ENCODE results near the gene LHX8. TPM values are rescaled to one million over a fixed set of nuclear protein-coding genes. Genes with fewer than 3 reads are reported as not detected.

Gene LHX8
- total and polyA plus RNA-seq, 2 donors (not counting 3 experiments of a cell fraction or from before 2014, with no cell fraction given), result not detected

- Histone ChIP-seq H3K9ac (replicated peaks; ENCODE audit: extremely low read depth, insufficient read depth, low read length) (no peak overlapping the region), H2AFZ (ENCODE audit: low read depth, low read length) (no peak overlapping the region), H3K9me1 (replicated peaks; ENCODE audit: control insufficient read depth, extremely low read depth, insufficient read depth, low read length) (peaks cover 2% of the 10 kb centered on the region), H3K79me2 (ENCODE audit: control insufficient read depth, insufficient read depth, low read length) (no peaks in the 10 kb centered on the region), H3K4me3 (replicated peaks in 1 of 3; ENCODE audit: insufficient read depth in 1 of 3, low read depth in 1 of 3, low read length in 3 of 3) (no peak overlapping the region), H3K4me2 (ENCODE audit: insufficient read depth, low read length) (no peak overlapping the region), H3K9me3 (replicated peaks; ENCODE audit: control insufficient read depth, insufficient read depth, low read length) (no peaks in the 10 kb centered on the region), H3K27me3 (ENCODE audit: control insufficient read depth in 2 of 2, insufficient read depth in 2 of 2, low read length in 2 of 2) (peaks cover 2 to 5% of the 10 kb centered on the region in 2 experiments), H3K27ac (ENCODE audit: insufficient read depth, low read depth, low read length) (no peak overlapping the region), H3K36me3 (ENCODE audit: control insufficient read depth in 2 of 2, extremely low read depth in 1 of 2, insufficient read depth in 2 of 2, low read length in 2 of 2) (no peaks in the 10 kb centered on the region), H4K20me1 (replicated peaks; ENCODE audit: control insufficient read depth, extremely low read depth, insufficient read depth, low read length) (no peaks in the 10 kb centered on the region), H3K4me1 (ENCODE audit: control insufficient read depth, extremely low read depth, insufficient read depth, low read length) (no peaks in the 10 kb centered on the region)
- intact Hi-C loops (cut with micrococcal nuclease) (no loop called here), dilution Hi-C loops (cut with MboI; ENCODE audit: extremely low pct_ligation_motif_present, low sequenced_read_pairs) (no loop called here)
- FAIRE-seq (no peak), DNase-seq (ENCODE audit: low read depth, low spot score) (no peak)
- ChIA-PET POLR2A (no interaction called here), CTCF (no interaction called here)
- TF ChIP-seq JUN (IDR thresholded peaks at IDR 0.05; ENCODE audit: borderline replicate concordance, insufficient read depth, insufficient read length, low read depth) (no peak), MAX (IDR thresholded peaks at IDR 0.05; ENCODE audit: insufficient read depth, insufficient read length) (no peak), POLR2A (IDR thresholded peaks at IDR 0.05; ENCODE audit: low read depth, low read length) (no peak), MYC (IDR thresholded peaks at IDR 0.05; ENCODE audit: low read depth, low read length) (no peak), GATA2 (IDR thresholded peaks at IDR 0.05; ENCODE audit: insufficient read depth, insufficient read length, low read depth, low read length) (no peak), FOS (IDR thresholded peaks at IDR 0.05; ENCODE audit: borderline replicate concordance, insufficient read depth, low read length) (no peak), CTCF (IDR thresholded peaks at IDR 0.05; ENCODE audit: extremely low read depth in 1 of 2, insufficient read depth in 1 of 2, low read depth in 1 of 2, low read length in 2 of 2) (no peak), EZH2 (IDR thresholded peaks at IDR 0.05; ENCODE audit: borderline replicate concordance, low read depth, low read length, severe bottlenecking) (no peak), POLR2AphosphoS5 (IDR thresholded peaks at IDR 0.05; ENCODE audit: insufficient read depth, low read depth, low read length) (no peak)
- no TSS peak for BruUV-seq (replicated peaks)
Observed at GRCh38 chr1:75152092-75152491, 17.9 kb downstream of the LHX8 start.
